ENCODE measurements around the gene ARL4A.

- no peak for TF ChIP-seq EP300 (IDR thresholded peaks at IDR 0.05)
- TF ChIP-seq, protein P1, sequence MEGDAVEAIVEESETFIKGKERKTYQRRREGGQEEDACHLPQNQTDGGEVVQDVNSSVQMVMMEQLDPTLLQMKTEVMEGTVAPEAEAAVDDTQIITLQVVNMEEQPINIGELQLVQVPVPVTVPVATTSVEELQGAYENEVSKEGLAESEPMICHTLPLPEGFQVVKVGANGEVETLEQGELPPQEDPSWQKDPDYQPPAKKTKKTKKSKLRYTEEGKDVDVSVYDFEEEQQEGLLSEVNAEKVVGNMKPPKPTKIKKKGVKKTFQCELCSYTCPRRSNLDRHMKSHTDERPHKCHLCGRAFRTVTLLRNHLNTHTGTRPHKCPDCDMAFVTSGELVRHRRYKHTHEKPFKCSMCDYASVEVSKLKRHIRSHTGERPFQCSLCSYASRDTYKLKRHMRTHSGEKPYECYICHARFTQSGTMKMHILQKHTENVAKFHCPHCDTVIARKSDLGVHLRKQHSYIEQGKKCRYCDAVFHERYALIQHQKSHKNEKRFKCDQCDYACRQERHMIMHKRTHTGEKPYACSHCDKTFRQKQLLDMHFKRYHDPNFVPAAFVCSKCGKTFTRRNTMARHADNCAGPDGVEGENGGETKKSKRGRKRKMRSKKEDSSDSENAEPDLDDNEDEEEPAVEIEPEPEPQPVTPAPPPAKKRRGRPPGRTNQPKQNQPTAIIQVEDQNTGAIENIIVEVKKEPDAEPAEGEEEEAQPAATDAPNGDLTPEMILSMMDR (IDR thresholded peaks at IDR 0.05), result no peak
These were observed 16.4 kb downstream of the ARL4A start for GRCh38 chr7:12703881-12704280.
